Skeletal muscle satellite cell (primary cell): ENCODE data around the gene TRIM13. TPM values are rescaled to one million over a fixed set of nuclear protein-coding genes. Genes with fewer than 3 reads are reported as not detected.
"Not testable (repeated sequence)": the region's sequence is repeated elsewhere in the genome, so short reads cannot be mapped to it uniquely, and the experiment has no call there.

Source experiments
- H3K27me3 ChIP-seq: 2 replicates; pipeline ENCODE4 v1.7.0; 2013; ENCODE audit warnings: low read length; ENCODE audit not compliant: control insufficient read depth, insufficient read depth
- H3K36me3 ChIP-seq: 2 replicates; pipeline ENCODE4 v1.7.0; 2013; ENCODE audit warnings: mild to moderate bottlenecking, control low read depth, low read length; ENCODE audit not compliant: insufficient read depth
- H3K4me1 ChIP-seq: 2 replicates; pipeline ENCODE4 v1.7.0; 2013; ENCODE audit warnings: low read length; ENCODE audit not compliant: control insufficient read depth, insufficient read depth
- H3K4me2 ChIP-seq: 2 replicates; pipeline ENCODE4 v1.7.0; 2013; ENCODE audit warnings: mild to moderate bottlenecking, low read length
- H3K4me3 ChIP-seq: 2 replicates; pipeline ENCODE4 v1.7.0; 2013; ENCODE audit warnings: low read length
- H3K9ac ChIP-seq: 2 replicates; pipeline ENCODE4 v1.7.0; 2013; ENCODE audit warnings: mild to moderate bottlenecking, low read depth, low read length, moderate library complexity
- H3K9me3 ChIP-seq: replicated peaks from 2 replicates; pipeline ENCODE4 v1.7.0; 2013; ENCODE audit warnings: mild to moderate bottlenecking, control low read depth, low read length
- total RNA-seq: library from RNA; depleted of rRNA; stranded (reverse); fragments of >200 nt; gene quantifications from 2 replicates; pipeline ENCODE4 v1.2.3, GENCODE V29; 2012; rRNA removed

Gene TRIM13
- total RNA-seq: 16.2 and 17.7 TPM in 2 replicates

DNA sequence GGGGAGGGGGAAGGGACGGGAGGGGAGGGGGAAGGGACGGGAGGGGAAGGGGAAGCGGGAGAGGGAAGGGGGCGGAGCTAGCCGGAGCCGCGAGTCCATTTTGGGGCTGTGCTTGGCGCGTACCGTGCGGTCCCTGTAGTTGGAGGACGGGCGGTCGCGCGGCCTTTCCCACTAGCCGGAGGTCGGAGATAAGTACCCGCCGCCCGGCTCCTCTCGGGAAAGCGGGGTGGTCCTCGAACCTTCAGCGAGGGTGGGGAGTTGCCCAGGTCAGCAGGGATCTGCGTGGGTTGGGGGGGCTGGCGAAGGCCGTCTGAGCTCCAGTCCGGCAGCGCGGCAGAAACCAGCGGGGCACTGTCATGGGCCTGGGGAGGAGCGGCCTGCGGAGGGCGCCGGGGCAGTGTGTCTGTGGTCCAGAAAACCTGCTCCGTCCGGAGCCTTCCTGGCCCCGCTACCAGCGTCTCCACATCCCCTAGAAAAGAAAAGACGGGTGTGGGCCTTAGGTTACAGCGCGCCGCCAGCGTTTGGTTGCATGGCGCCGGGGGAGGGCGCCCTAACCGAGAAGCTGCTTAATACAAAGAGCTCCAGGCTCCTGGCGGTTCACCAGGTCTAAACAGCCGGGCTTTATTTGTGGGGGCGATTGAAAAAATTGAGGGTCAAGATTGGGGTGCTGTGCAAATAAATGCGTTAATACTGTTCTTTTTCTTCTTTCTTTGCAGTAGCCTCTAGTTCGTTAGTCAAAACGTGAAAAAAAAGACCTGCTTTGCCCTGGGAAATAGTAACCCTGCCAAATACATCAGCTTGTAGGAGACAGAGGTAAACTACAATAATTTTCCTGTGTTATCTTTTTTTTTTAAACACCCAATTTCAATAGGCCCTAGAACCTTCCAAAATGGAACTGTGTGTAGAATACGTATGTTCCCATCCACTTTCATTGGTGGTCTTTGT, at the start of gene TRIM13:
Gene TRIM13, plus strand, starts transcription at position 92 of the 945 bp plus-strand sequence. CDS start 14,899 bp downstream, outside the sequence.
- peak within 1 kb of the TSS; percentile 84 for H3K4me2 ChIP-seq
- peaks cover 39% of the 10 kb centered on the region for H3K4me1 ChIP-seq
- H3K36me3 ChIP-seq: peaks cover 28% of the 10 kb centered on the region
- peak within 1 kb of the TSS; percentile 99 for H3K9ac ChIP-seq
- no peaks in the 10 kb centered on the region for H3K27me3 ChIP-seq
- peak within 1 kb of the TSS; percentile 99 for H3K4me3 ChIP-seq
- H3K9me3 ChIP-seq: no peaks in the 10 kb centered on the region

GRCh38 chr13:49948777-49949270, 48.0 kb upstream of the TRIM13 start:
- not testable (repeated sequence) for H3K9ac ChIP-seq, H3K4me3 ChIP-seq, H3K9me3 ChIP-seq, H3K4me2 ChIP-seq, H3K4me1 ChIP-seq, H3K27me3 ChIP-seq, H3K36me3 ChIP-seq

DNA sequence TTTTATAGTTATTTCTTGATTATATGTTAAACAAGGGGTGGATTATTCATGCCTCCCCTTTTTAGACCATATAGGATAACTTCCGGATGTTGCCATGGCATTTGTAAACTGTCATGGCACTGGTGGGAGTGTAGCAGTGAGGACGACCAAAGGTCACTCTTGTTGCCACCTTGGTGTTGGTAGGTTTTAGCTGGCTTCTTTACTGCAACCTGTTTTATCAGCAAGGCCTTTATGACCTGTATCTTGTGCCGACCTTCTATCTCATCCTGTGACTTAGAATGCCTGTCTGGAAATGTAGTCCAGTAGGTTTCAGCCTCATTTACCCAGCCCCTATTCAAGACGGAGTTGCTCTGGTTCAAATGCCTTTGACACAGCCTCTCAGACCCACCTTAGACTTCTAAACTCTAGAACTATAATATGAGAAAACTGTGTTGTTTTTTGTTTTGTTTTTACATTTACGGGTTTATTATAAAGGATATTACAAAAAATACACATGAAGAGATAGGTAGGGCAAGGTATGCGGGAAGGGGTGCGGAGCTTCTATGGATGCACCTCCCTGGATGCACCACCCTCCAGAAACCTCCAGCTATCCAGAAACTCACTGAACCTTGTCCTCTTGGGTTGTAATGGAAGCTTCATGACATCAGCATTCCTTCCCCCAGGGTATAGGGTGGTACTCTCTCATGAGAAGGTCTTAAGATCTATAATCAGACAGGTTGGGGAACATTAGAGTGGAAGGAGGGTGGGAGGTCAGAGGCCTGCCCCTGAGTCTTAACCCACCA, 44.9 kb upstream of the TRIM13 start:
- Histone ChIP-seq H3K4me3 (no peak overlapping the region), H3K36me3 (no peaks in the 10 kb centered on the region), H3K4me2 (no peak overlapping the region), H3K4me1 (no peaks in the 10 kb centered on the region), H3K9ac (no peak overlapping the region), H3K9me3 (no peaks in the 10 kb centered on the region), H3K27me3 (no peaks in the 10 kb centered on the region)

DNA sequence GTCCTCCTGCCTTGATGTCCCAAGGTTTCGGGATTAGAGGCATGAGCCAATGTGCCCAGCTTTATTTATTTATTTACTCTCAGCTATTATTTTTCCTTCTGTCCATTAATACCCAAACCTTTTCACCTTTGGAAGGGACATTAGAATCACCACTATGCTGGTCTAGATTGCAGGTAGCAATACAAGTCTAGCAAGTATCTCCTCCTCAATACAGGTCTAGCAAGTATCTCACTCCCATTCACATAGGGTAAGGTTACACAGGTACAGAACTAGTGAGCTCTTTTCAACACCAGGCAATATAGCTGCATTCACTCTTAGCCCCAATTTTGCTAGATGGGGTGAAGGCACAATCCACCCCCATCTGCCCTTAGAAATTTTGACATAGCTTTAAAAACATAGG, 43.3 kb upstream of the TRIM13 start:
- H3K9ac ChIP-seq: no peak overlapping the region
- H3K27me3 ChIP-seq: no peaks in the 10 kb centered on the region
- H3K4me2 ChIP-seq: no peak overlapping the region
- no peaks in the 10 kb centered on the region for H3K9me3 ChIP-seq
- H3K4me3 ChIP-seq: no peak overlapping the region
- H3K4me1 ChIP-seq: no peaks in the 10 kb centered on the region
- no peaks in the 10 kb centered on the region for H3K36me3 ChIP-seq

GRCh38 chr13:49954674-49955455, 42.0 kb upstream of the TRIM13 start:
- Histone ChIP-seq H3K4me1 (no peaks in the 10 kb centered on the region), H3K9ac (no peak overlapping the region), H3K27me3 (no peaks in the 10 kb centered on the region), H3K4me3 (no peak overlapping the region), H3K36me3 (no peaks in the 10 kb centered on the region), H3K4me2 (no peak overlapping the region), H3K9me3 (no peaks in the 10 kb centered on the region)

DNA sequence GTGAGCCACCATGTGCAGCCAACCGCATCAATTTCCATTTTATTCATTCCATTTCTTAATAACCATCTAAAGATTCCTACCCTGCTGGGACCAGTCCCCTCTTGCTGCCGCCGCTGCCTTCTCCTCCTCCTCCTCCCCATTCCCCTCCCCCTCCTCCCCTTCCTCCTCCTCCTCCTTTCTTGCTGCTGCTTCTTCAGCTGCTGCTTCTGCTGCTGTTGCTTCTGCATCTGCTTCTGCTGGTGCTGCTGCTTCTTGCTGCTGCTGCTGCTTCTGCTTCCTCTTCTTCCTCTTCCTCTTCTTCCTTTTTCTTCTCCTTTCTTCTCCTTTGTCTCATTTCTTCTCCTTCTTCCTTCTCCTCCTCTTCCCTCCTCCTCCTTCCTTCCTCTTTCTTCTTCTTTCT, 40.7 kb upstream of the TRIM13 start:
- Histone ChIP-seq H3K4me1 (no peaks in the 10 kb centered on the region), H3K9ac (no peak overlapping the region), H3K27me3 (no peaks in the 10 kb centered on the region), H3K4me3 (no peak overlapping the region), H3K36me3 (no peaks in the 10 kb centered on the region), H3K4me2 (no peak overlapping the region), H3K9me3 (no peaks in the 10 kb centered on the region)

GRCh38 chr13:49958321-49958720, 38.5 kb upstream of the TRIM13 start:
- no peak overlapping the region for H3K9ac ChIP-seq
- no peaks in the 10 kb centered on the region for H3K27me3 ChIP-seq
- H3K4me2 ChIP-seq: no peak overlapping the region
- no peak overlapping the region for H3K4me3 ChIP-seq
- no peaks in the 10 kb centered on the region for H3K9me3 ChIP-seq
- no peaks in the 10 kb centered on the region for H3K36me3 ChIP-seq
- H3K4me1 ChIP-seq: no peaks in the 10 kb centered on the region

- H3K36me3 ChIP-seq: no peaks in the 10 kb centered on the region
- no peak overlapping the region for H3K4me3 ChIP-seq
- H3K9me3 ChIP-seq: no peaks in the 10 kb centered on the region
- no peaks in the 10 kb centered on the region for H3K27me3 ChIP-seq
- no peaks in the 10 kb centered on the region for H3K4me1 ChIP-seq
- no peak overlapping the region for H3K4me2 ChIP-seq
- no peak overlapping the region for H3K9ac ChIP-seq
Measured at GRCh38 chr13:49967456-49967855, 29.4 kb upstream of the TRIM13 start.

- no peak overlapping the region for H3K9ac ChIP-seq
- H3K36me3 ChIP-seq: no peaks in the 10 kb centered on the region
- H3K9me3 ChIP-seq: no peaks in the 10 kb centered on the region
- H3K4me3 ChIP-seq: no peak overlapping the region
- H3K4me1 ChIP-seq: peaks cover 4% of the 10 kb centered on the region
- H3K27me3 ChIP-seq: no peaks in the 10 kb centered on the region
- no peak overlapping the region for H3K4me2 ChIP-seq
Measured at GRCh38 chr13:49972709-49973108, 24.1 kb upstream of the TRIM13 start.

- Histone ChIP-seq H3K4me3 (no peak overlapping the region), H3K4me1 (peaks cover 4% of the 10 kb centered on the region), H3K36me3 (no peaks in the 10 kb centered on the region), H3K9me3 (no peaks in the 10 kb centered on the region), H3K27me3 (no peaks in the 10 kb centered on the region), H3K4me2 (no peak overlapping the region), H3K9ac (no peak overlapping the region)
Measured at GRCh38 chr13:49975826-49976225, 21.0 kb upstream of the TRIM13 start.
